ENCODE data around the gene GNG7. TPM values are rescaled to one million over a fixed set of nuclear protein-coding genes. Genes with fewer than 3 reads are reported as not detected.
"Not testable (repeated sequence)": the region's sequence is repeated elsewhere in the genome, so short reads cannot be mapped to it uniquely, and the experiment has no call there.

Gene GNG7
- total RNA-seq, 1 experiment from 2014 or later: 0.75 TPM

DNA sequence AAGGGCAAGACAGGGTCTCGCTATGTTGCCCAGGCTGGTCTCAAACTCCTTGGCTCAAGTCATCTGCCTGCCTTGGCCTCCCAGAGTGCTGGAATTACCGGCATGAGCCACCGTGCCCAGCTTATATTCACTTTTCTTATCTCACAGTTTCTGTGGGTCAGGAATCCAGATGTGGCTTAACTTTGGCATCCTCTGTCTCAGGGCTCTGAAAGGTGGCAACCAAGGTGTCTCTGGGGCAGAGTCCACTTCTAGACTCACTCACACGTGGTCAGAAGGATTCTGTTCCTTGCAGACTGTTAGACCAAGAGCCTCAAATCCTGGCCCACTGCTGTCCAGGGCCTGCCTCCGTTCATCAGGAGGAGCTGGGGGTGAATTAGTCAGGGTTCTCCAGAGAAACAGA lies 238.1 kb downstream of the GNG7 start:
- no peak for DNase-seq (ENCODE audit: low spot score)

DNA sequence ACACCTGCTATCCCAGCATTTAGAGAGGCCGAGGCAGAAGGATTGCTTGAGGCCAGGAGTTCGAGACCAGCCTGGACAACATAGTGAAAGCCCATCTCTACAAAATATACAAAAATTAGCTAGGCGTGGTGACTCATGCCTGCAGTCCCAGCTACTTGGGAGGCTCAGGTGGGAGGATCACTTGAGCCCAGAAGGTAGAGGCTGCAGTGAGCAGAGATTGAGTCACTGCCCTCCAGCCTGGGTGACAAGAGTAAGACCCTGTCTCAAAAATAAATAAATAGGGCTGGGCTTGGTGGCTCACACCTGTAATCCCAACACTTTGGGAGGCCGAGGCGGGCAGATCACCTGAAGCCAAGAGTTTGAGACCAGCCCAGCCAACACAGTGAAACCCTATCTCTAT lies 238.8 kb downstream of the GNG7 start:
- DNase-seq (ENCODE audit: low spot score): not testable (repeated sequence)

DNA sequence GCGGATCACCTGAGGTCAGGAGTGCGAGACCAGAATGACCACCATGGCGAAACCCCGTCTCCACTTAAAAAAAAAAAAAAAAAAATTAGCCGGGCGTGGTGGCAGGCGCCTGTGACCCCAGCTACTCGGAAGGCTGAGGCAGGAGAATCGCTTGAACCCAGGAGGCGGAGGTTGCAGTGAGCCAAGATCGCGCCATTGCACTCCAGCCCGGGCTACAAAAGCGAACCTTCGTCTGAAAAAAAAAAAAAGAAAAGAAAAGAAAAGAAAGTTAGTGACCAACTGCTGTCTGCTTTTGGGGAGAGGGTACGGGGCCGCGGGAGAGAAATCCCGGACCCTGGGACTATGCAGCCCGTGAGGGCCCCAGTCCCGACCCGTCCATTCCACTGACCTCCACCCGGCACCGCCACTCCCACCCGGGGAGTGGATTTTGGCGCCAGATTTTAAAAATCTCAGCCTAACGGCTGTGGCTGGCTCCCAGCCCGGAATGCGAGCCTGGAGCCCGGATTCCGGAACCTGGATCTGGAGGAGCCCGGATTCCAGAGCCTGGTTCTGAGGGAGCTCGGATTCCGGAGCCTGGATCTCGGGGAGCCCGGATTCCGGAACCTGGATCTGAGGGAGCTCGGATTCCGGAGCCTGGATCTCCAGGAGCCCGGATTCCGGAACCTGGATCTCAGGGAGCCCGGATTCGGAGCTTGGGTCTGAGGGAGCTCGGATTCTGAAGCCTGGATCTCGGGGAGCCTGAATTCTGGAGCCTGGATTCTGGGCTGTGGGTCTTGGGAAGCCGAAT lies 239.7 kb downstream of the GNG7 start:
- DNase-seq (ENCODE audit: low spot score): peak; percentile 86

DNA sequence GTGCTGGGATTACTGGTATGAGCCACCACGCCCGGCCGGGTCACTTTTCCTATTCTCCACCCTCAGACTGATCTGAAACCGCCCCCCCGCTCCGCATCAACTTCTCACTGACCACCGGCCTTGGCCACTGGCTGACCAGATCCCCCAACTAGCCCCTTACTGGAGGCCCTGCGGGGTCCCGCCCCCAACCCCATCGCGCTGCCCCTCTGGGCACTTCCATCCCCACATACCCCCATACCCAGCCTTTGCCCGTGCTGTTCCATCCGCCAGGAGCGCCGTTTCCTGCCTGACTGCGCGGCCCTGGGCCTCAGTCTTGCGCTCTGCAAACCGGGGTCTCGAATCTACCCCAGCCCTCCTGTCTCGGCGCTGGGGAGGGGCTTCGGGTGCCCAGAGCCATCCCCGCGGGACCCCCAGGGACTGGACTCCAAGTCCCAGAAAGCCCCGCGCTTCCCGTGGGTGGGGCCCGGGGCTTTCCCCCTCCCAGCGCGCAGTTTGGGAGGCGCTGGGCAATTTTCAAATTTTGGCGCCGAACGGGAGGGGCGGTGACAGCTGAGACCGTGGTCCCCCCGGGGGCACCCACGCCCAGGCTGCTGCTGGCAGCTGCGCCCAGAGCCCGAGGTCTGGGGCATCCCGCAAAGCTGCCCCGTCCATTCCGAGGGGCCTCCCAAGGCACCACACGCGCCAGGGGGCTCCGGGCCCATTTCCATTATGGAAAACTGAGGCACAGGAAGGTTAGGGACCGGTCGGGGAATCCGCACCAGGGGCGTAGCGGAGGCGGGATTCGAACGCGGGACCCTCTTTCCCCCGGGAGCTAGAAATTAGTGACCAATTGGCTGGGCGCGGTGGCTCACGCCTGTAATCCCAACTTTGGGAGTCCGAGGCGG lies 240.5 kb downstream of the GNG7 start:
- DNase-seq (ENCODE audit: low spot score): peak; percentile 70

Other genes starting within 250 kb of the GNG7 start
- gene LMNB2, start 245.7 kb downstream of the GNG7 start, total RNA-seq (2014; rRNA removed; shearing (Covaris generic)): 64.3 and 86.4 TPM in 2 replicates
- gene GADD45B, start 226.6 kb downstream of the GNG7 start, total RNA-seq (2014; rRNA removed; shearing (Covaris generic)): 14.3 and 82.3 TPM in 2 replicates
- 1.1 and 1.3 TPM in 2 replicates for gene DIRAS1, start 18.7 kb upstream of the GNG7 start, total RNA-seq (2014; rRNA removed; shearing (Covaris generic))
- 26.0 and 42.3 TPM in 2 replicates for gene SLC39A3, start 37.3 kb upstream of the GNG7 start, total RNA-seq (2014; rRNA removed; shearing (Covaris generic))
- 47.0 and 53.4 TPM in 2 replicates for gene SGTA, start 80.6 kb upstream of the GNG7 start, total RNA-seq (2014; rRNA removed; shearing (Covaris generic))
- gene THOP1, start 82.8 kb upstream of the GNG7 start, total RNA-seq (2014; rRNA removed; shearing (Covaris generic)): 74.8 and 107 TPM in 2 replicates
- gene ZNF554, start 117.2 kb upstream of the GNG7 start, total RNA-seq (2014; rRNA removed; shearing (Covaris generic)): 1.5 and 1.8 TPM in 2 replicates
- gene ZNF555, start 138.8 kb upstream of the GNG7 start, total RNA-seq (2014; rRNA removed; shearing (Covaris generic)): 3.0 and 4.8 TPM in 2 replicates
- not detected in 2 replicates for gene ZNF556, start 164.6 kb upstream of the GNG7 start, total RNA-seq (2014; rRNA removed; shearing (Covaris generic))
- gene ZNF57, start 198.2 kb upstream of the GNG7 start, total RNA-seq (2014; rRNA removed; shearing (Covaris generic)): 3.4 and 7.3 TPM in 2 replicates
- 3.7 and 4.0 TPM in 2 replicates for gene ZNF77, start 242.3 kb upstream of the GNG7 start, total RNA-seq (2014; rRNA removed; shearing (Covaris generic))

Data from H4 (cell line).